NCI-H2171 (cell line): ENCODE measurements around the gene TSPY8.
"Not testable (repeated sequence)": the region's sequence is repeated elsewhere in the genome, so short reads cannot be mapped to it uniquely, and the experiment has no call there.

Source experiments
- DNase-seq: peaks from one replicate; lab custom pipeline; 2025; lab: John Stamatoyannopoulos, UW

Gene TSPY8, protein sequence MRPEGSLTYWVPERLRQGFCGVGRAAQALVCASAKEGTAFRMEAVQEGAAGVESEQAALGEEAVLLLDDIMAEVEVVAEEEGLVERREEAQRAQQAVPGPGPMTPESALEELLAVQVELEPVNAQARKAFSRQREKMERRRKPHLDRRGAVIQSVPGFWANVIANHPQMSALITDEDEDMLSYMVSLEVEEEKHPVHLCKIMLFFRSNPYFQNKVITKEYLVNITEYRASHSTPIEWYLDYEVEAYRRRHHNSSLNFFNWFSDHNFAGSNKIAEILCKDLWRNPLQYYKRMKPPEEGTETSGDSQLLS

DNA sequence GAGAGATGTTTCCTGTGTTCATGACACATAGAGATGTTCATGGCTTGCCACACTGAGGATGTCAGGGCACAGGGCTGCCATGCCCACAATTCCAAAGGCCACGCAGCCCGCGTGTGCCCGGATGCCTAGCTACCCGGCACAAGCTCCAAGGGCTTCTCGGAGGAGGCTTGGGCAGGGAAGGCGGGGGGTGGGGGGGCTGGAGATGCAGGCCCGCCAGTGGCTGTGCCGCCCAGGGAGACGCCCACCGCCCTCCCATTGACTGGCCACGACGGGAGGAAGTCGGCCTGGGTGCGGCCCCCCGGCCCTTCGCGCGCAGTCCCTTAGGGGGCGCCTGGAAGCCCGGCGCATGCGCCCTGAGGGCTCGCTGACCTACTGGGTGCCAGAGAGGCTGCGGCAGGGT lies at the start of gene TSPY8:
Gene TSPY8 (plus strand): TSS at position 301 of the 400 bp plus-strand sequence. CDS start 46 bp downstream, at position 347.
- not testable (repeated sequence) for DNase-seq

DNA sequence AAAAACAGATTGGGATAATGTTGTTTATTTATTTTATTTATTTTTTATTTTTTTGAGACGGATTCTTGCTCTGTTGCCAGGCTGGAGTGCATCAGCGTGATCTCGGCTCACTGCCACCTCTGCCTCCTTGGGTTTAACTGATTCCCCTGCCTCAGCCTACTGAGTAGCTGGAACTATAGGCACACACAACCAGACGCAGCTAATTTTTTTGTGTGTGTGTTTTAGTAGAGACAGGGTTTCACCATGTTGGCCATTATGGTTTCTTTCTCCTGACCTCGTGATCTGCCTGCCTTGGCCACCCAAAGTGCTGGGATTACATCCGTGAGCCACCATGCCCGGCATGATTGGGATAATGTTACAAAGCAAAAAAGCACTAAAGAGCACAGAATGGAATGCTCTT lies 36.6 kb upstream of the TSPY8 start:
- no peak for DNase-seq

DNA sequence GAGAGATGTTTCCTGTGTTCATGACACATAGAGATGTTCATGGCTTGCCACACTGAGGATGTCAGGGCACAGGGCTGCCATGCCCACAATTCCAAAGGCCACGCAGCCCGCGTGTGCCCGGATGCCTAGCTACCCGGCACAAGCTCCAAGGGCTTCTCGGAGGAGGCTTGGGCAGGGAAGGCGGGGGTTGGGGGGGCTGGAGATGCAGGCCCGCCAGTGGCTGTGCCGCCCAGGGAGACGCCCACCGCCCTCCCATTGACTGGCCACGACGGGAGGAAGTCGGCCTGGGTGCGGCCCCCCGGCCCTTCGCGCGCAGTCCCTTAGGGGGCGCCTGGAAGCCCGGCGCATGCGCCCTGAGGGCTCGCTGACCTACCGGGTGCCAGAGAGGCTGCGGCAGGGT lies 20.4 kb upstream of the TSPY8 start, which contains the start of gene TSPY4:
Gene TSPY4 (plus strand): TSS at position 301 of the 400 bp plus-strand sequence. CDS start 46 bp downstream, at position 347.
- not testable (repeated sequence) for DNase-seq

DNA sequence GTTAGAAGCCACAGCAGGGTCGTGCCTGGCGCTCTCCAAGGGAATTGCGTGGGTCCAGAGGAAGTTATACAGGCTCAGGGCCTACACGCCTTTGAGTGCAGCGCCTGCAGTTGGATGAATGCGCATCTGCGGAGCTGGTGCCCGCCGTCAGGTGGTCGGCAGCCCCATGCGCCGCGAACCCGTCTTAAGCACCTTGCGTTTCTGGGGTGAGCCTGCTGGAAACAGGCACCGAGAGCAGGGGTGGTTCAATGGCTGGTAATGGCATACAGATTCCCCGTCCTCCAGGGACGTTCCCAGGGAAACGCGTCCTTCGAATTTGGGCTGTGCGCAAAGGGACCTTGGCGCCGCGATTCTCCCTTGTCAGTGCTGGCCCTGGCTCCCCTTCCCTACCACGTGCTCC lies 38.9 kb downstream of the TSPY8 start:
- not testable (repeated sequence) for DNase-seq

DNA sequence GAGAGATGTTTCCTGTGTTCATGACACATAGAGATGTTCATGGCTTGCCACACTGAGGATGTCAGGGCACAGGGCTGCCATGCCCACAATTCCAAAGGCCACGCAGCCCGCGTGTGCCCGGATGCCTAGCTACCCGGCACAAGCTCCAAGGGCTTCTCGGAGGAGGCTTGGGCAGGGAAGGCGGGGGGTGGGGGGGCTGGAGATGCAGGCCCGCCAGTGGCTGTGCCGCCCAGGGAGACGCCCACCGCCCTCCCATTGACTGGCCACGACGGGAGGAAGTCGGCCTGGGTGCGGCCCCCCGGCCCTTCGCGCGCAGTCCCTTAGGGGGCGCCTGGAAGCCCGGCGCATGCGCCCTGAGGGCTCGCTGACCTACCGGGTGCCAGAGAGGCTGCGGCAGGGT lies 40.5 kb downstream of the TSPY8 start, which contains the start of gene TSPY3:
Gene TSPY3 (plus strand): TSS at position 301 of the 400 bp plus-strand sequence. CDS start 46 bp downstream, at position 347.
- not testable (repeated sequence) for DNase-seq
